ENCODE data around the gene IGBP1. TPM values are rescaled to one million over a fixed set of nuclear protein-coding genes. Genes with fewer than 3 reads are reported as not detected.

Gene IGBP1
- total and polyA plus RNA-seq, 9 of the 15 experiments (the other 6 are each of a cell fraction or from before 2014, with no cell fraction given), result 36.6 to 91.5 (median 52.8) TPM

DNA sequence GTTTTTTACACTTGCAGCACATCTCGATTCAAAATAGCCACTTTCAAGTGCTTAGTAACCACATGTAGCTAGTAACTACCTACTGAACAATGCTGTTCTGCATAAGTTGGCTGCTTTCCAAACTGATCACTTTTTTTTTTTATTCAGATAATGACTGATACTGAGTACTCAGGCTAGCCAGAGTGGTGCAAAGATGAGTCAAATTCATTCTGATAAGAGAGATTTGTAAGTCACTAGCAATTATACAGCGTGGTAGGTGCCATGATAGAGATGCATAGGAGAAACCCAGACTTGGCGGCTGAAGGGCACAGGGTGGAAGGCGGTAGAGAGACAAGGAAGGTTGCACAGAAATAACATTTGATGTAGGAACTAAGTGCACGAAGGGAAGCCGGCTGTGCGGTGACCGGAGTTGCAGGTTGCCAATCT lies 357 bp upstream of the IGBP1 start (continued):
- TF ChIP-seq, protein P1, sequence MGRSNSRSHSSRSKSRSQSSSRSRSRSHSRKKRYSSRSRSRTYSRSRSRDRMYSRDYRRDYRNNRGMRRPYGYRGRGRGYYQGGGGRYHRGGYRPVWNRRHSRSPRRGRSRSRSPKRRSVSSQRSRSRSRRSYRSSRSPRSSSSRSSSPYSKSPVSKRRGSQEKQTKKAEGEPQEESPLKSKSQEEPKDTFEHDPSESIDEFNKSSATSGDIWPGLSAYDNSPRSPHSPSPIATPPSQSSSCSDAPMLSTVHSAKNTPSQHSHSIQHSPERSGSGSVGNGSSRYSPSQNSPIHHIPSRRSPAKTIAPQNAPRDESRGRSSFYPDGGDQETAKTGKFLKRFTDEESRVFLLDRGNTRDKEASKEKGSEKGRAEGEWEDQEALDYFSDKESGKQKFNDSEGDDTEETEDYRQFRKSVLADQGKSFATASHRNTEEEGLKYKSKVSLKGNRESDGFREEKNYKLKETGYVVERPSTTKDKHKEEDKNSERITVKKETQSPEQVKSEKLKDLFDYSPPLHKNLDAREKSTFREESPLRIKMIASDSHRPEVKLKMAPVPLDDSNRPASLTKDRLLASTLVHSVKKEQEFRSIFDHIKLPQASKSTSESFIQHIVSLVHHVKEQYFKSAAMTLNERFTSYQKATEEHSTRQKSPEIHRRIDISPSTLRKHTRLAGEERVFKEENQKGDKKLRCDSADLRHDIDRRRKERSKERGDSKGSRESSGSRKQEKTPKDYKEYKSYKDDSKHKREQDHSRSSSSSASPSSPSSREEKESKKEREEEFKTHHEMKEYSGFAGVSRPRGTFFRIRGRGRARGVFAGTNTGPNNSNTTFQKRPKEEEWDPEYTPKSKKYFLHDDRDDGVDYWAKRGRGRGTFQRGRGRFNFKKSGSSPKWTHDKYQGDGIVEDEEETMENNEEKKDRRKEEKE (IDR thresholded peaks at IDR 0.05; ENCODE audit: borderline replicate concordance in 1 of 2, control insufficient read depth in 1 of 2, low read depth in 2 of 2, low read length in 1 of 2), result no peak
- TF ChIP-seq, protein P2, sequence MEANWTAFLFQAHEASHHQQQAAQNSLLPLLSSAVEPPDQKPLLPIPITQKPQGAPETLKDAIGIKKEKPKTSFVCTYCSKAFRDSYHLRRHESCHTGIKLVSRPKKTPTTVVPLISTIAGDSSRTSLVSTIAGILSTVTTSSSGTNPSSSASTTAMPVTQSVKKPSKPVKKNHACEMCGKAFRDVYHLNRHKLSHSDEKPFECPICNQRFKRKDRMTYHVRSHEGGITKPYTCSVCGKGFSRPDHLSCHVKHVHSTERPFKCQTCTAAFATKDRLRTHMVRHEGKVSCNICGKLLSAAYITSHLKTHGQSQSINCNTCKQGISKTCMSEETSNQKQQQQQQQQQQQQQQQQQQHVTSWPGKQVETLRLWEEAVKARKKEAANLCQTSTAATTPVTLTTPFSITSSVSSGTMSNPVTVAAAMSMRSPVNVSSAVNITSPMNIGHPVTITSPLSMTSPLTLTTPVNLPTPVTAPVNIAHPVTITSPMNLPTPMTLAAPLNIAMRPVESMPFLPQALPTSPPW (CRISPR knock-in tag; IDR thresholded peaks at IDR 0.05), result peak; percentile 94; the same call in 1 of the 2 replicates
- TF ChIP-seq PHTF2 (CRISPR knock-in tag; IDR thresholded peaks at IDR 0.05) (no peak), CC2D1A (IDR thresholded peaks at IDR 0.05) (no peak), KLF10 (CRISPR knock-in tag; IDR thresholded peaks at IDR 0.05) (no peak)
- TF ChIP-seq, protein P3, sequence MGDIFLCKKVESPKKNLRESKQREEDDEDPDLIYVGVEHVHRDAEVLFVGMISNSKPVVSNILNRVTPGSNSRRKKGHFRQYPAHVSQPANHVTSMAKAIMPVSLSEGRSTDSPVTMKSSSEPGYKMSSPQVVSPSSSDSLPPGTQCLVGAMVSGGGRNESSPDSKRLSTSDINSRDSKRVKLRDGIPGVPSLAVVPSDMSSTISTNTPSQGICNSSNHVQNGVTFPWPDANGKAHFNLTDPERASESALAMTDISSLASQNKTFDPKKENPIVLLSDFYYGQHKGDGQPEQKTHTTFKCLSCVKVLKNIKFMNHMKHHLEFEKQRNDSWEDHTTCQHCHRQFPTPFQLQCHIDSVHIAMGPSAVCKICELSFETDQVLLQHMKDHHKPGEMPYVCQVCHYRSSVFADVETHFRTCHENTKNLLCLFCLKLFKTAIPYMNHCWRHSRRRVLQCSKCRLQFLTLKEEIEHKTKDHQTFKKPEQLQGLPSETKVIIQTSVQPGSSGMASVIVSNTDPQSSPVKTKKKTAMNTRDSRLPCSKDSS (IDR thresholded peaks at IDR 0.05; ENCODE audit: low read depth, partially characterized antibody), result no peak

Data from K562 (cell line).